PC-3 (cell line): ENCODE results near the gene CTNND2.

Experiments used
- EZH2 ChIP-seq: fragments of 300-600 bp; sonication (generic); IDR thresholded peaks from one replicate; pipeline ENCODE4 v1.6.1; 2017; ENCODE audit warnings: antibody characterized with exemption, mild to moderate bottlenecking, low read length; ENCODE audit not compliant: unreplicated experiment
- TF ChIP-seq, protein P1 (sequence below): fragments of 300-600 bp; sonication (generic); conservative IDR thresholded peaks from 2 replicates; pipeline ENCODE4 v1.5.1; 2017; ENCODE audit warnings: antibody characterized with exemption, low read depth, mild to moderate bottlenecking, low read length

- no peak for TF ChIP-seq EZH2
- TF ChIP-seq, protein P1, sequence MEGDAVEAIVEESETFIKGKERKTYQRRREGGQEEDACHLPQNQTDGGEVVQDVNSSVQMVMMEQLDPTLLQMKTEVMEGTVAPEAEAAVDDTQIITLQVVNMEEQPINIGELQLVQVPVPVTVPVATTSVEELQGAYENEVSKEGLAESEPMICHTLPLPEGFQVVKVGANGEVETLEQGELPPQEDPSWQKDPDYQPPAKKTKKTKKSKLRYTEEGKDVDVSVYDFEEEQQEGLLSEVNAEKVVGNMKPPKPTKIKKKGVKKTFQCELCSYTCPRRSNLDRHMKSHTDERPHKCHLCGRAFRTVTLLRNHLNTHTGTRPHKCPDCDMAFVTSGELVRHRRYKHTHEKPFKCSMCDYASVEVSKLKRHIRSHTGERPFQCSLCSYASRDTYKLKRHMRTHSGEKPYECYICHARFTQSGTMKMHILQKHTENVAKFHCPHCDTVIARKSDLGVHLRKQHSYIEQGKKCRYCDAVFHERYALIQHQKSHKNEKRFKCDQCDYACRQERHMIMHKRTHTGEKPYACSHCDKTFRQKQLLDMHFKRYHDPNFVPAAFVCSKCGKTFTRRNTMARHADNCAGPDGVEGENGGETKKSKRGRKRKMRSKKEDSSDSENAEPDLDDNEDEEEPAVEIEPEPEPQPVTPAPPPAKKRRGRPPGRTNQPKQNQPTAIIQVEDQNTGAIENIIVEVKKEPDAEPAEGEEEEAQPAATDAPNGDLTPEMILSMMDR, result no peak
Measured at GRCh38 chr5:11054014-11054413, 850.2 kb downstream of the CTNND2 start.
